HL-60 (cell line): Measurements from ENCODE around the gene ANKS1B.

Experiments used
- CTCF ChIP-seq: IDR thresholded peaks from one replicate; pipeline ENCODE4 v1.5.1; 2011; ENCODE audit warnings: low read length, control low read depth, inconsistent platforms; ENCODE audit not compliant: insufficient read depth
- GABPA ChIP-seq: IDR thresholded peaks from 2 replicates; pipeline ENCODE4 v1.6.1; 2012; ENCODE audit warnings: low read depth
- POLR2AphosphoS5 ChIP-seq: IDR thresholded peaks from 2 replicates; pipeline ENCODE4 v1.6.1; 2012; ENCODE audit warnings: low read depth
- REST ChIP-seq: IDR thresholded peaks from 2 replicates; pipeline ENCODE4 v1.6.1; 2012; ENCODE audit warnings: low read depth; ENCODE audit not compliant: insufficient replicate concordance

- no peak for TF ChIP-seq CTCF
- no peak for TF ChIP-seq GABPA
- TF ChIP-seq POLR2AphosphoS5 = no peak
- TF ChIP-seq REST = no peak
Measured at GRCh38 chr12:99119943-99120342, 864.8 kb downstream of the ANKS1B start.
